DND-41 (cell line): ENCODE results near the gene SMYD1.

Source experiments
- ATAC-seq: fragments of 200-7000 bp; cut with Tn5 transposase; 3 replicates; pipeline ENCODE4 v1.9.1; 2021; ENCODE audit warnings: low read depth; ENCODE audit not compliant: insufficient read depth
- DNase-seq: peaks from one replicate; pipeline ENCODE4 v3.0.0-alpha.2; 2020
- H2AFZ ChIP-seq: 2 replicates; pipeline ENCODE4 v1.6.0; 2012; ENCODE audit warnings: low read depth, low read length
- H3K27ac ChIP-seq: 2 replicates; pipeline ENCODE4 v1.5.1; 2012; ENCODE audit warnings: low read length, inconsistent platforms
- H3K27me3 ChIP-seq: fragments of 200-600 bp; sonication (generic); 2 replicates; pipeline ENCODE4 v1.6.0; 2012; ENCODE audit warnings: low read length, mild to moderate bottlenecking, inconsistent platforms; ENCODE audit not compliant: insufficient read depth, poor library complexity
- H3K36me3 ChIP-seq: 2 replicates; pipeline ENCODE4 v1.5.1; 2012; ENCODE audit warnings: low read length, inconsistent platforms; ENCODE audit not compliant: insufficient read depth
- H3K4me1 ChIP-seq: 2 replicates; pipeline ENCODE4 v1.5.1; 2012; ENCODE audit warnings: mild to moderate bottlenecking, low read length; ENCODE audit not compliant: insufficient read depth
- H3K4me2 ChIP-seq: 2 replicates; pipeline ENCODE4 v1.6.0; 2012; ENCODE audit warnings: mild to moderate bottlenecking, moderate library complexity, low read length, inconsistent platforms; ENCODE audit not compliant: insufficient read depth
- H3K4me3 ChIP-seq, 2 experiments: fragments of 200-600 bp in 1 of 2; shearing (Covaris generic) in 1 of 2; 2 replicates each; pipeline ENCODE4 v1.5.1; 2012 to 2016; ENCODE audit warnings: inconsistent platforms in 2 of 2, low read length in 2 of 2, mild to moderate bottlenecking in 2 of 2, low read depth in 1 of 2, moderate library complexity in 1 of 2
- H3K79me2 ChIP-seq: 2 replicates; pipeline ENCODE4 v1.6.0; 2012; ENCODE audit warnings: low read length, inconsistent platforms; ENCODE audit not compliant: insufficient read depth
- H3K9ac ChIP-seq: 2 replicates; pipeline ENCODE4 v1.6.0; 2012; ENCODE audit warnings: low read depth, mild to moderate bottlenecking, inconsistent platforms, low read length, moderate library complexity
- H3K9me3 ChIP-seq: 2 replicates; pipeline ENCODE4 v1.5.1; 2012; ENCODE audit warnings: low read length, moderate library complexity, mild to moderate bottlenecking, inconsistent platforms; ENCODE audit not compliant: insufficient read depth, severe bottlenecking
- H4K20me1 ChIP-seq: 2 replicates; pipeline ENCODE4 v1.6.0; 2012; ENCODE audit warnings: low read length; ENCODE audit not compliant: insufficient read depth
- CTCF ChIP-seq: IDR thresholded peaks from 2 replicates; pipeline ENCODE4 v1.5.1; 2012; ENCODE audit warnings: borderline replicate concordance, low read length, moderate library complexity, mild to moderate bottlenecking; ENCODE audit not compliant: poor library complexity, severe bottlenecking; ENCODE audit errors: extremely low read depth
- EZH2 ChIP-seq: IDR thresholded peaks from 3 replicates; pipeline ENCODE4 v1.6.1; 2012; ENCODE audit warnings: borderline replicate concordance, low read depth, mild to moderate bottlenecking, moderate library complexity, low read length, inconsistent platforms; ENCODE audit not compliant: severe bottlenecking

Gene SMYD1

GRCh38 chr2:88099798-88100488, 32.3 kb downstream of the SMYD1 start:
- no peaks in the 10 kb centered on the region for H3K36me3 ChIP-seq
- H4K20me1 ChIP-seq, result no peaks in the 10 kb centered on the region
- H2AFZ ChIP-seq, result no peak overlapping the region
- no peak overlapping the region for H3K9ac ChIP-seq
- TF ChIP-seq EZH2, result no peak
- no peaks in the 10 kb centered on the region for H3K79me2 ChIP-seq
- H3K9me3 ChIP-seq, result no peaks in the 10 kb centered on the region
- peaks cover 4% of the 10 kb centered on the region for H3K27me3 ChIP-seq
- peak; percentile 14 for DNase-seq
- ATAC-seq, result no peak
- H3K27ac ChIP-seq, result no peak overlapping the region
- H3K4me1 ChIP-seq, result no peaks in the 10 kb centered on the region
- no peak overlapping the region for H3K4me2 ChIP-seq
- H3K4me3 ChIP-seq, result no peak overlapping the region

GRCh38 chr2:88100489-88100858, 32.8 kb downstream of the SMYD1 start:
- no peak overlapping the region for H3K27ac ChIP-seq
- no peak for DNase-seq
- H2AFZ ChIP-seq, result no peak overlapping the region
- no peak overlapping the region for H3K4me3 ChIP-seq
- H3K4me2 ChIP-seq, result no peak overlapping the region
- no peak for TF ChIP-seq CTCF
- TF ChIP-seq EZH2, result no peak
- H3K4me1 ChIP-seq, result no peaks in the 10 kb centered on the region
- no peaks in the 10 kb centered on the region for H4K20me1 ChIP-seq
- H3K9ac ChIP-seq, result no peak overlapping the region
- no peak for ATAC-seq
- no peaks in the 10 kb centered on the region for H3K79me2 ChIP-seq
- no peaks in the 10 kb centered on the region for H3K36me3 ChIP-seq
- peaks cover 4% of the 10 kb centered on the region for H3K27me3 ChIP-seq
- no peaks in the 10 kb centered on the region for H3K9me3 ChIP-seq

GRCh38 chr2:88108796-88109195, 41.2 kb downstream of the SMYD1 start:
- no peak for TF ChIP-seq CTCF
- TF ChIP-seq EZH2, result no peak
- no peak for ATAC-seq

GRCh38 chr2:88110830-88111229, 43.2 kb downstream of the SMYD1 start:
- TF ChIP-seq CTCF (no peak), EZH2 (no peak)
- Histone ChIP-seq H3K4me1 (no peaks in the 10 kb centered on the region), H3K27me3 (no peaks in the 10 kb centered on the region), H2AFZ (no peak overlapping the region), H3K9me3 (no peaks in the 10 kb centered on the region), H3K4me2 (no peak overlapping the region), H3K79me2 (no peaks in the 10 kb centered on the region), H3K36me3 (no peaks in the 10 kb centered on the region), H3K27ac (no peak overlapping the region), H3K9ac (no peak overlapping the region), H3K4me3 (no peak overlapping the region), H4K20me1 (no peaks in the 10 kb centered on the region)
- DNase-seq (no peak), ATAC-seq (no peak; the same call in 2 of the 3 replicates)

More at GRCh38 chr2:88108796-88109195, 41.2 kb downstream of the SMYD1 start:
- no peaks in the 10 kb centered on the region for H3K9me3 ChIP-seq
- H3K4me1 ChIP-seq, result no peaks in the 10 kb centered on the region
- no peak for DNase-seq
- no peaks in the 10 kb centered on the region for H3K27me3 ChIP-seq
- H3K4me2 ChIP-seq, result no peak overlapping the region
- no peaks in the 10 kb centered on the region for H3K79me2 ChIP-seq
- H4K20me1 ChIP-seq, result no peaks in the 10 kb centered on the region
- H3K4me3 ChIP-seq, result no peak overlapping the region
- no peak overlapping the region for H2AFZ ChIP-seq
- H3K36me3 ChIP-seq, result no peaks in the 10 kb centered on the region
- no peak overlapping the region for H3K27ac ChIP-seq
- H3K9ac ChIP-seq, result no peak overlapping the region
